Measurements from ENCODE around the gene SCAMP4.

GRCh38 chr19:1907563-1908363 is 2.6 kb downstream of the SCAMP4 start:
- TF ChIP-seq, protein P1, sequence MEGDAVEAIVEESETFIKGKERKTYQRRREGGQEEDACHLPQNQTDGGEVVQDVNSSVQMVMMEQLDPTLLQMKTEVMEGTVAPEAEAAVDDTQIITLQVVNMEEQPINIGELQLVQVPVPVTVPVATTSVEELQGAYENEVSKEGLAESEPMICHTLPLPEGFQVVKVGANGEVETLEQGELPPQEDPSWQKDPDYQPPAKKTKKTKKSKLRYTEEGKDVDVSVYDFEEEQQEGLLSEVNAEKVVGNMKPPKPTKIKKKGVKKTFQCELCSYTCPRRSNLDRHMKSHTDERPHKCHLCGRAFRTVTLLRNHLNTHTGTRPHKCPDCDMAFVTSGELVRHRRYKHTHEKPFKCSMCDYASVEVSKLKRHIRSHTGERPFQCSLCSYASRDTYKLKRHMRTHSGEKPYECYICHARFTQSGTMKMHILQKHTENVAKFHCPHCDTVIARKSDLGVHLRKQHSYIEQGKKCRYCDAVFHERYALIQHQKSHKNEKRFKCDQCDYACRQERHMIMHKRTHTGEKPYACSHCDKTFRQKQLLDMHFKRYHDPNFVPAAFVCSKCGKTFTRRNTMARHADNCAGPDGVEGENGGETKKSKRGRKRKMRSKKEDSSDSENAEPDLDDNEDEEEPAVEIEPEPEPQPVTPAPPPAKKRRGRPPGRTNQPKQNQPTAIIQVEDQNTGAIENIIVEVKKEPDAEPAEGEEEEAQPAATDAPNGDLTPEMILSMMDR (IDR thresholded peaks at IDR 0.05): no peak
- TF ChIP-seq POLR2AphosphoS5 (IDR thresholded peaks at IDR 0.05) (peak in 1 of 3 donors; percentile 41), POLR2A (IDR thresholded peaks at IDR 0.05) (no peak)
